ENCODE measurements around the gene IL1F10.
A peak's percentile ranks its signal among the peaks of the same experiment; 100 is the strongest.

Gene IL1F10

DNA sequence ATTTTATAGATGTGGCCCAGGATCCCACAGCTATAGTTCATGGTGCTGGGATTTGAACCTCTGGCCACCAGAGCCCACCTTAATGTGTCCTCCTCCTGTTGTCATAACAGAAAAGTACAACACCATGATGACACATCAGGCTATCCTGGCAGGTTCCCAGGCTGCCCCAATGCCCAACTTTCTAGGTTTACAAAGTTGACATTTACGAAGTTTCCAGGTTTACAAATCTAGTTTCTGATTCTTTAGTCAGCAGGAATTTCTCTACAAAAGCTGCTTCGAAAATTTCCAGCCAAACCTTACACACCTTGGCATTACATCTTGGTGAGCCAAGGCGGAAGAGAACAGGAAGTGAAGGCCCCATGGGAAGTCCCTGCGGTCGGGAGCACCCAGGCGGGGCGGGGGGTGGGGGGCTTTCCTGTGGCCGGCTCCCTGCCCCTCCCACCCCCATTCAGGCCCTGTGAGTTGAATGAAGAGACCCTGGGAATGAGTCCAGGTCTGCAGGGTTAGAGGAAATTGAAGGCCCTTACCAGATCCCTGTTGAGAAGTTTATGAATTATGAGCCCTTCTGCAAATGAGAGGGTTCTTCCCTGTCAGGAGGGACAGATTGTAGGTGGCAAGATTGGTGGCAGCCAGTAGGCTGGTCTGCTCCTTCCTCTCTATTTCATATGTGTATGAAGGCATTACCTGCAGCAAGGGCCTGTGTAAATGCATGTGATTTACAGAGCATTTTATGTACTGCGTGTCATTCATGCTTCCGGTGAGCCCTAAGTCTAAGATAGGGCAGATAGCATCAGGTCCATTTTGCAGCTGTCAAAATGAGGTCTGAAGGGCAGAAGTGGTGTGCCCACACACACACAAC, 48.6 kb downstream of the IL1F10 start:
- H3K4me1 Mint-ChIP-seq (ENCODE audit: low read depth) = peaks cover 18% of the 10 kb centered on the region
- H3K27me3 Mint-ChIP-seq = no peaks in the 10 kb centered on the region
- H3K4me3 Mint-ChIP-seq = no peak overlapping the region
- H3K36me3 Mint-ChIP-seq (ENCODE audit: low read depth) = peaks cover 5% of the 10 kb centered on the region
- peaks cover 8% of the 10 kb centered on the region for H3K9me3 Mint-ChIP-seq
- H3K27ac Mint-ChIP-seq = peak overlapping the region; percentile 19
- intact Hi-C loops (cut with micrococcal nuclease) = no loop called here

DNA sequence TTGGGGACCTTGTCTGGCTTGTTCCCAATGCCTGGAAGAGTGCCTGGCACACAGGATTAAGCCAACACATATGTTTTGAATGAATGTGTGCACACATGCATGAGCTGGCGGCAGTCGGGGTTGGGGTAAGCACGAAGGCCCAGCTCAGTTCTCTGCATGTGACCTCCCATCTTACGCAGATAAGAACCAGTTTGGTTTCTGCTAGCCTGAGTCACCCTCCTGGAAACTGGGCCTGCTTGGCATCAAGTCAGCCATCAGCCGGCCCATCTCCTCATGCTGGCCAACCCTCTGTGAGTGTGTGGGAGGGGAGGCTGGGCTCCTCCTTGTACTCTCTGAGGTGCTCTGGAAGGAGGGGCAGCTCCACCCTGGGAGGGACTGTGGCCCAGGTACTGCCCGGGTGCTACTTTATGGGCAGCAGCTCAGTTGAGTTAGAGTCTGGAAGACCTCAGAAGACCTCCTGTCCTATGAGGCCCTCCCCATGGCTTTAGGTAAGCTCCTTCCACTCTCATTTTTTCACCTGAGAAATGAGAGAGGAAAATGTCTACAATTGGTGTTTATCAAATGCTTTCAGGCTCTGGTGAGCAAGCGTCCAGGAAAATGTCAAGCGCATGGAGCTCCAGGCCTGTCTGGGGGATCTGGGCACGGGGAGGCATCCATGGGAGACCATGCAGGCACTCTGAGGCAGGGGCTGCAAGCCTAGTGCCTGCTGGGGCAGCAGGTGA, 49.9 kb downstream of the IL1F10 start:
- Mint-ChIP-seq H3K4me1 (ENCODE audit: low read depth) (peaks cover 29% of the 10 kb centered on the region), H3K9me3 (peaks cover 8% of the 10 kb centered on the region), H3K27ac (peak overlapping the region; percentile 19), H3K4me3 (peak overlapping the region; percentile 10), H3K36me3 (ENCODE audit: low read depth) (peaks cover 5% of the 10 kb centered on the region), H3K27me3 (no peaks in the 10 kb centered on the region)
- intact Hi-C loops (cut with micrococcal nuclease) = no loop called here

GRCh38 chr2:113118263-113118657, 50.5 kb downstream of the IL1F10 start:
- intact Hi-C loops (cut with micrococcal nuclease) = no loop called here
- Mint-ChIP-seq H3K27ac (peak overlapping the region; percentile 19), H3K4me1 (ENCODE audit: low read depth) (peaks cover 31% of the 10 kb centered on the region), H3K27me3 (no peaks in the 10 kb centered on the region), H3K9me3 (peaks cover 8% of the 10 kb centered on the region), H3K4me3 (peak overlapping the region; percentile 10), H3K36me3 (ENCODE audit: low read depth) (peaks cover 5% of the 10 kb centered on the region)

DNA sequence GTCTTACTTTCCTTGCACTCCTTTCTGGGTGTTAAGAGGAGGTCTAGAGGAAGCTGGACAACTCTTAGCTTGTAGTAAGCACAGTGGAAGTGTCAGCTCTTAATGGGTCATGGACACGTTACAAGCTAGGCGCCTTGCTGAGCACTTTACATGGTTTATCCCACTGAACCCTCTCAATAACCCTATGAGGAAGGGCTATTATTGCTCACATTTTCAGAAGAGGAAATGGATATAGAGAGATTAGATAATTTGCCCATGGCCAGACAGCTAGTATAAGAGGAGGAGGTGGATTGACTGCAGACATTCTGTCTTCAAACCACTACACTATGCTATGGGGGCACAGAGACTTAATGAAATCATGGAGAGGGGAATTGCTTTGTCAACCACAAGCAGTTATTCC, 51.3 kb downstream of the IL1F10 start:
- H3K27me3 Mint-ChIP-seq = no peaks in the 10 kb centered on the region
- peaks cover 40% of the 10 kb centered on the region for H3K4me1 Mint-ChIP-seq (ENCODE audit: low read depth)
- H3K9me3 Mint-ChIP-seq = peaks cover 8% of the 10 kb centered on the region
- peak overlapping the region; percentile 24 for H3K27ac Mint-ChIP-seq
- intact Hi-C loops (cut with micrococcal nuclease) = no loop called here
- H3K4me3 Mint-ChIP-seq = no peak overlapping the region
- peaks cover 5% of the 10 kb centered on the region for H3K36me3 Mint-ChIP-seq (ENCODE audit: low read depth)

DNA sequence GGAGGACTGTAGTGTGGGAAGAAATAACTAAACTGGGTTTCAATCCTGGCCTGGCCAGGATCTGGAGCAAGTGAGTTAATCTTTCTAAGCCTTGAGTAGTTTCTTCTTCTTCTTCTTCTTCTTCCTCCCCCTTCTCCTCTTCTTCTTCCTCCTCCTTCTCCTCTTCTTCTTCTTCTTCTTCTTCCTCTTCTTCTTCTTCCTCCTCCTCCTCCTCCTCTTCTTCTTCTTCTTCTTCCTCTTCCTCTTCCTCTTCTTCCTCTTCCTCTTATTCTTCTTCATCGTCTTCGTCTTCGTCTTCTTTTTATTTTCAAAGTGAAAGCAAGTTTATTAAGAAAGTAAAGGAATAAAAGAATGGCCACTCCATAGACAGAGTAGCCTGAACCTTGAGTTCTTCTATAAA, 53.1 kb downstream of the IL1F10 start:
- H3K27me3 Mint-ChIP-seq = no peaks in the 10 kb centered on the region
- H3K9me3 Mint-ChIP-seq = peaks cover 8% of the 10 kb centered on the region
- H3K36me3 Mint-ChIP-seq (ENCODE audit: low read depth) = peaks cover 5% of the 10 kb centered on the region
- intact Hi-C loops (cut with micrococcal nuclease) = no loop called here
- H3K4me3 Mint-ChIP-seq = peak overlapping the region; percentile 45
- peak overlapping the region; percentile 74 for H3K27ac Mint-ChIP-seq
- peaks cover 57% of the 10 kb centered on the region for H3K4me1 Mint-ChIP-seq (ENCODE audit: low read depth)

DNA sequence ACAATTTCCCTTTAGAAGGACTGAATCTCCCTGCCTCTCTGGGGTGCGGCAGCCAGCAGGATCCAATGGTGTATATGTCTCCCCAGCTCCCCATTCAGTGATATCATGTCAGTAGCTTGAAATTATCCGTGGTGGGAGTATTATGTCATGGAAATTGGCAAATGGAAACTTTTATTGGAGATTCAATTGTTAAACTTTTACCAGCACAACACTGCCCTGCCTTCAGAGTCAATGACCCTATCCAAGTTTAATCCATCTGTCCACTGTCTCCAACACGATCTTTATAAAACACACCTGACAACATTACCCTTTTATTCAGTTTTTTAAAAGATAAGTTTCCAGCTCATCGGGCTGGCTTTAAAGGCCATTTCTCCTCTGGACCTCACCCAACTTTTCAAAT, 54.6 kb downstream of the IL1F10 start:
- peak overlapping the region; percentile 22 for H3K27ac Mint-ChIP-seq
- peaks cover 8% of the 10 kb centered on the region for H3K9me3 Mint-ChIP-seq
- H3K4me1 Mint-ChIP-seq (ENCODE audit: low read depth) = peaks cover 72% of the 10 kb centered on the region
- intact Hi-C loops (cut with micrococcal nuclease) = no loop called here
- H3K36me3 Mint-ChIP-seq (ENCODE audit: low read depth) = peaks cover 7% of the 10 kb centered on the region
- no peaks in the 10 kb centered on the region for H3K27me3 Mint-ChIP-seq
- H3K4me3 Mint-ChIP-seq = no peak overlapping the region

GRCh38 chr2:113123726-113124125, 56.0 kb downstream of the IL1F10 start:
- peaks cover 8% of the 10 kb centered on the region for H3K9me3 Mint-ChIP-seq
- H3K27me3 Mint-ChIP-seq = no peaks in the 10 kb centered on the region
- intact Hi-C loops (cut with micrococcal nuclease) = no loop called here
- H3K4me3 Mint-ChIP-seq = peak overlapping the region; percentile 53
- H3K36me3 Mint-ChIP-seq (ENCODE audit: low read depth) = peaks cover 21% of the 10 kb centered on the region
- peak overlapping the region; percentile 90 for H3K27ac Mint-ChIP-seq
- H3K4me1 Mint-ChIP-seq (ENCODE audit: low read depth) = peaks cover 86% of the 10 kb centered on the region

DNA sequence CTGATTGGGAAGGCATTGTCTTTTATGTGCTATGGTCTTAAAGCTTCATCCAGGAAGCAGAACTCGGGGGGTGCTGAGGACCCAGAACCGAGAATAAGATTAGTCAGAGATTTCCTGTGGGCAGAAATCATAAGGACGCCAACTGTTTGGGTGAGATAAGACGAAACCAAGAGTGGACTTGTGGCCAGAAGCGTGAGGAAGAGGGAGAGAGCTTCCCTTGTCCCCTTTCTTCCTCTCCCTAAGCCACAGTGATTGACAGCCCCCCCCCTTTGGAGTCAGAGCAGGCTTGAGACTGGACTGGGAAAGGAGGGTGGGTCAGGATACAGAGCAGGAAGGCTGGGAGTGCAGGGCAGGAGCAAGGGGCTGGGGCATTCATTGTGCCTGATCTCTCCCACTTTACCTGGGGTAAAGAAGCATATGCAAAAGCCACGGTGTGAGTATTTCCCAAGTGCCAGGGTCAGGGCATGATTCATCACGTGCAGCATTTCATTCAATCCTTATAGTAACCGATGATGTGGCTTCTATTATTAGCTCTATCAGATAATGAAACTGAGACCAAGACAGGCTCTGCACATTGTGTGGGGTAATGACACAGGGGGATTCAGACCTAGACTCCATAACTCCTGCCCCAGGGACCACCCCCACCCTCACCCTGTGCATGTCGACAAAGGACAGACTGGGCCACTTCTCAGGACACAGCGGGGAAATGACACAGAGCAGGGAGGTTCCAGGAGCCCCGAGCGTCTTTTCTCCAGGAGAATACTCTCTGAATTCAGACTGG, 56.6 kb downstream of the IL1F10 start:
- Mint-ChIP-seq H3K27me3 (no peaks in the 10 kb centered on the region), H3K4me1 (ENCODE audit: low read depth) (peaks cover 86% of the 10 kb centered on the region), H3K9me3 (peaks cover 8% of the 10 kb centered on the region), H3K36me3 (ENCODE audit: low read depth) (peaks cover 23% of the 10 kb centered on the region), H3K4me3 (peak overlapping the region; percentile 53), H3K27ac (peak overlapping the region; percentile 90)
- intact Hi-C loops (cut with micrococcal nuclease) = no loop called here

Data from dendritic cell treated with granulocyte-macrophage colony-stimulating factor and Interleukin-4, amounts not matched to agents 40 ng/mL and 50 ng/mL, for 4 days (primary cell).